Fibroblast of lung (primary cell): ENCODE measurements around the gene TPR. TPM values are rescaled to one million over a fixed set of nuclear protein-coding genes. Genes with fewer than 3 reads are reported as not detected.

Source experiments
- DNase-seq, 2 donors: peaks; one replicate each; pipeline versions ENCODE4 v3.0.0 to v3.0.0-alpha.2; 2010; ENCODE audit warnings: low read depth in 2 of 2
- H2AFZ ChIP-seq: 2 replicates; pipeline ENCODE4 v1.5.1; 2012; ENCODE audit warnings: low read length, control low read depth, inconsistent platforms
- H3K27ac ChIP-seq: 2 replicates; pipeline ENCODE4 v1.5.1; 2011; ENCODE audit warnings: low read length, control low read depth; ENCODE audit not compliant: insufficient read depth
- H3K27me3 ChIP-seq: 2 replicates; pipeline ENCODE4 v1.5.1; 2011; ENCODE audit warnings: mild to moderate bottlenecking, low read length; ENCODE audit not compliant: control insufficient read depth, insufficient read depth
- H3K36me3 ChIP-seq: 2 replicates; pipeline ENCODE4 v1.5.1; 2011; ENCODE audit warnings: low read length; ENCODE audit not compliant: control insufficient read depth, insufficient read depth
- H3K4me1 ChIP-seq: 2 replicates; pipeline ENCODE4 v1.5.1; 2011; ENCODE audit warnings: low read length; ENCODE audit not compliant: control insufficient read depth, insufficient read depth; ENCODE audit errors: extremely low read depth
- H3K4me2 ChIP-seq: 2 replicates; pipeline ENCODE4 v1.5.1; 2011; ENCODE audit warnings: low read length, control low read depth; ENCODE audit not compliant: insufficient read depth; ENCODE audit errors: extremely low read depth
- H3K4me3 ChIP-seq, 4 experiments: fragments of 200-600 bp in 1 of 4; sonication (generic) in 1 of 4; replicated peaks in 1 of 4; 2 replicates each; pipeline ENCODE4 v1.5.1; 2011 to 2016; ENCODE audit warnings: low read length in 4 of 4, low read depth in 3 of 4, mild to moderate bottlenecking in 3 of 4, control low read depth in 2 of 4, inconsistent platforms in 1 of 4, mixed read lengths in 1 of 4; ENCODE audit not compliant: insufficient read depth in 1 of 4; ENCODE audit errors: control extremely low read depth in 1 of 4
- H3K79me2 ChIP-seq: 2 replicates; pipeline ENCODE4 v1.5.1; 2012; ENCODE audit warnings: mild to moderate bottlenecking, low read length, inconsistent platforms; ENCODE audit not compliant: control insufficient read depth, insufficient read depth
- H3K9ac ChIP-seq: 2 replicates; pipeline ENCODE4 v1.5.1; 2011; ENCODE audit warnings: mild to moderate bottlenecking, low read length, control low read depth; ENCODE audit not compliant: insufficient read depth
- H3K9me3 ChIP-seq: 2 replicates; pipeline ENCODE4 v1.5.1; 2012; ENCODE audit warnings: low read depth, low read length; ENCODE audit not compliant: control insufficient read depth, insufficient read depth
- H4K20me1 ChIP-seq: 2 replicates; pipeline ENCODE4 v1.5.1; 2011; ENCODE audit warnings: low read length; ENCODE audit not compliant: control insufficient read depth, insufficient read depth; ENCODE audit errors: extremely low read depth
- EZH2 ChIP-seq: IDR thresholded peaks from 2 replicates; pipeline ENCODE4 v1.5.1; 2012; ENCODE audit warnings: low read length, control low read depth, mild to moderate bottlenecking; ENCODE audit errors: missing control alignments
- polyA plus RNA-seq, 2 donors: library from polyadenylated mRNA; depleted of rRNA in 1 of 2; stranded (reverse) in 1 of 2; unstranded in 1 of 2; fragments of >200 nt; gene quantifications; 2 replicates each; pipeline ENCODE4 v1.2.1, GENCODE V29; 2011 to 2012; ENCODE audit warnings: missing spikeins in 1 of 2
- total RNA-seq: library from RNA; depleted of rRNA; stranded (reverse); fragments of >200 nt; gene quantifications from 2 replicates; pipeline ENCODE4 v1.2.1, GENCODE V29; 2014
- TF ChIP-seq, protein P1 (sequence below), 2 donors: IDR thresholded peaks in 1 of 2; conservative IDR thresholded peaks in 1 of 2; 1 replicate in 1 of 2; 2 replicates in 1 of 2; pipeline ENCODE4 v1.5.1; 2011 to 2012; ENCODE audit warnings: low read length in 2 of 2, control low read depth in 1 of 2, inconsistent platforms in 1 of 2, low read depth in 1 of 2, mild to moderate bottlenecking in 1 of 2

Gene TPR
- total and polyA plus RNA-seq, 2 donors (not counting 1 experiment from before 2014, with no cell fraction given): 37.4 to 65.1 TPM

DNA sequence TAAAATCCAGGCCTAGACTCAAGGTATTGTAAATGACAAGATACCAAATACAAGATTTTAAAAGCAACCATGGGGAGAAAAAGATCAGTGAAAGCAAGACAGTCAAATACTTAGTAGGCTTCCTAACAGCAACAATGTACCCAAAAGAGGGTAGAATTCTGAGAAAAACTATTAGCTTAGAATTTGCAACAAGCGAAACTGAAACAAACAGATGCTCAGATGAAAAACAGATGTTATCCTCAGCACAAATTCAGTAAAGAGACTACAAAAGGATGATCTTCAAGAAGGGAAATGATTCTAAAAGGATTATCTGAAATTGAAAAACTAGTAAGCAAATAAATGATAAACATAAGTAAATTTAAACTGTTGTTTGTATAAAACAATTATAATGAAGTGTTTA is 45.9 kb upstream of the TPR start:
- Histone ChIP-seq H3K79me2 (no peaks in the 10 kb centered on the region), H3K4me3 (no peak overlapping the region), H4K20me1 (no peaks in the 10 kb centered on the region), H3K4me1 (no peaks in the 10 kb centered on the region), H3K4me2 (peak overlapping the region; percentile 48), H3K27ac (no peak overlapping the region), H3K9ac (no peak overlapping the region), H3K27me3 (no peaks in the 10 kb centered on the region), H3K9me3 (no peaks in the 10 kb centered on the region), H2AFZ (no peak overlapping the region), H3K36me3 (peaks cover 2% of the 10 kb centered on the region)
- peak in 1 of 2 donors; percentile 48 for DNase-seq
- TF ChIP-seq EZH2: no peak
- TF ChIP-seq, protein P1, sequence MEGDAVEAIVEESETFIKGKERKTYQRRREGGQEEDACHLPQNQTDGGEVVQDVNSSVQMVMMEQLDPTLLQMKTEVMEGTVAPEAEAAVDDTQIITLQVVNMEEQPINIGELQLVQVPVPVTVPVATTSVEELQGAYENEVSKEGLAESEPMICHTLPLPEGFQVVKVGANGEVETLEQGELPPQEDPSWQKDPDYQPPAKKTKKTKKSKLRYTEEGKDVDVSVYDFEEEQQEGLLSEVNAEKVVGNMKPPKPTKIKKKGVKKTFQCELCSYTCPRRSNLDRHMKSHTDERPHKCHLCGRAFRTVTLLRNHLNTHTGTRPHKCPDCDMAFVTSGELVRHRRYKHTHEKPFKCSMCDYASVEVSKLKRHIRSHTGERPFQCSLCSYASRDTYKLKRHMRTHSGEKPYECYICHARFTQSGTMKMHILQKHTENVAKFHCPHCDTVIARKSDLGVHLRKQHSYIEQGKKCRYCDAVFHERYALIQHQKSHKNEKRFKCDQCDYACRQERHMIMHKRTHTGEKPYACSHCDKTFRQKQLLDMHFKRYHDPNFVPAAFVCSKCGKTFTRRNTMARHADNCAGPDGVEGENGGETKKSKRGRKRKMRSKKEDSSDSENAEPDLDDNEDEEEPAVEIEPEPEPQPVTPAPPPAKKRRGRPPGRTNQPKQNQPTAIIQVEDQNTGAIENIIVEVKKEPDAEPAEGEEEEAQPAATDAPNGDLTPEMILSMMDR (conservative IDR thresholded peaks at IDR 0.05 in 1 of 2, IDR thresholded peaks at IDR 0.05 in 1 of 2; ENCODE audit: low read depth in 1 of 2, low read length in 2 of 2): no peak

DNA sequence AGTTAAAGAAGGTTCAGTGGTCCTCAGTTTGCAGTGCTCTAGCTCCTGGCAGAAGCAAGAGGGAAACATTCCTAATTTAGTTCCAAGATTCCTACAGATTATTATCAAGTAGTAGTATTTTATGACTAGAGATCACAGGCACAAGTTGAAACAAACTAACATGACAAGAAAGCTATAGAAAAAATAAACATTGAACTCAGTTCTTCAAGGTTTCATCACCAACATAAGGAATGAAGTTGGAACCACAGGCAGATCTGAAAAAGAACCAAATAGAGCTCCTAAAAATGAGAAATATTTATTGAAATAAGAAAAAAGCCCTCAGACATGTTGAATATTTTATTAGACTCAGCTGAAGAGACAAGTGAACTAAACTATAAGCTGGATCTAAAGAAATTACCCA is 45.3 kb upstream of the TPR start:
- Histone ChIP-seq H4K20me1 (no peaks in the 10 kb centered on the region), H3K79me2 (no peaks in the 10 kb centered on the region), H3K4me1 (no peaks in the 10 kb centered on the region), H2AFZ (no peak overlapping the region), H3K4me2 (no peak overlapping the region), H3K36me3 (peaks cover 2% of the 10 kb centered on the region), H3K9me3 (no peaks in the 10 kb centered on the region), H3K4me3 (no peak overlapping the region), H3K9ac (no peak overlapping the region), H3K27me3 (no peaks in the 10 kb centered on the region), H3K27ac (no peak overlapping the region)
- peak in 1 of 2 donors; percentile 47 for DNase-seq
- TF ChIP-seq EZH2: no peak
- TF ChIP-seq, protein P1 (conservative IDR thresholded peaks at IDR 0.05 in 1 of 2, IDR thresholded peaks at IDR 0.05 in 1 of 2; ENCODE audit: low read depth in 1 of 2, low read length in 2 of 2): no peak

DNA sequence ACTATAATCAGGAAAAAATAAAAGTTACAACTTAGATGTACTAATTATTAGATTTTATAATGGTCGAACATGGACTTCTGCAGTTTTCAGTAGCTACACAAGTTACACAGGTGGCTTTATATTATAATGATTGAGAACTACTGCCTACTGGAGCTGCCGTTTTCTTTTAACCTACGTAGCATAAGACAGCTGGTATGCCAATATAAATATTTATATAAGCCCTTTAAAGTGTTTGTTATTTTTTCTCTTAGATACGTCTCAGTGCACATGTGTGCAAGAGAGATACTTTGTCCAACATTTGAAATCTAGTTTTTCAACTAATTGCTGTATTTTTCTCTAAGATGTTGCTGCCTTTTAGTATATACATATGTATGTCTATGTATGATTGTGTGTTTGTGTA is 43.5 kb upstream of the TPR start:
- Histone ChIP-seq H3K36me3 (peaks cover 2% of the 10 kb centered on the region), H3K79me2 (no peaks in the 10 kb centered on the region), H3K4me3 (no peak overlapping the region), H3K9ac (no peak overlapping the region), H3K4me1 (no peaks in the 10 kb centered on the region), H3K4me2 (no peak overlapping the region), H3K27ac (no peak overlapping the region), H2AFZ (no peak overlapping the region), H3K27me3 (no peaks in the 10 kb centered on the region), H4K20me1 (no peaks in the 10 kb centered on the region), H3K9me3 (no peaks in the 10 kb centered on the region)
- DNase-seq: peak in 1 of 2 donors; percentile 60
- TF ChIP-seq, protein P1 (conservative IDR thresholded peaks at IDR 0.05 in 1 of 2, IDR thresholded peaks at IDR 0.05 in 1 of 2; ENCODE audit: low read depth in 1 of 2, low read length in 2 of 2): no peak
